HUES6 (cell line): Measurements from ENCODE around the gene FBXL22.

Experiments
- H3K27ac ChIP-seq: 2 replicates; pipeline ENCODE4 v1.7.0; 2013; ENCODE audit warnings: low read depth, mild to moderate bottlenecking, low read length, inconsistent platforms
- H3K27me3 ChIP-seq: 2 replicates; pipeline ENCODE4 v1.6.1; 2013; ENCODE audit warnings: low read length; ENCODE audit not compliant: control insufficient read depth, insufficient read depth
- H3K36me3 ChIP-seq: 2 replicates; pipeline ENCODE4 v1.6.1; 2013; ENCODE audit warnings: low read length; ENCODE audit not compliant: control insufficient read depth, insufficient read depth
- H3K4me1 ChIP-seq: 2 replicates; pipeline ENCODE4 v1.6.1; 2013; ENCODE audit warnings: low read length; ENCODE audit not compliant: control insufficient read depth, insufficient read depth
- H3K4me3 ChIP-seq: 2 replicates; pipeline ENCODE4 v1.5.1; 2013; ENCODE audit warnings: low read depth, low read length
- H3K9ac ChIP-seq: one replicate; pipeline ENCODE4 v1.6.1; 2013; ENCODE audit warnings: mild to moderate bottlenecking, low read length
- H3K9me3 ChIP-seq: 2 replicates; pipeline ENCODE4 v1.6.1; 2013; ENCODE audit warnings: low read depth, low read length; ENCODE audit not compliant: control insufficient read depth, insufficient read depth

FBXL22 gene

GRCh38 chr15:63593705-63594671 is 3.2 kb upstream of the FBXL22 start:
- H3K4me3 ChIP-seq: no peak overlapping the region
- H3K27ac ChIP-seq: no peak overlapping the region
- peaks cover 15% of the 10 kb centered on the region for H3K4me1 ChIP-seq
- H3K9me3 ChIP-seq: no peaks in the 10 kb centered on the region
- H3K9ac ChIP-seq: no peak overlapping the region
- peaks cover 19% of the 10 kb centered on the region; the same call in 1 of the 2 replicates for H3K36me3 ChIP-seq
- no peaks in the 10 kb centered on the region for H3K27me3 ChIP-seq

GRCh38 chr15:63595065-63595464 is 2.1 kb upstream of the FBXL22 start:
- no peak overlapping the region for H3K4me3 ChIP-seq
- H3K27ac ChIP-seq: no peak overlapping the region
- H3K4me1 ChIP-seq: peaks cover 23% of the 10 kb centered on the region
- H3K36me3 ChIP-seq: peaks cover 16% of the 10 kb centered on the region; the same call in 1 of the 2 replicates
- H3K27me3 ChIP-seq: peaks cover 4% of the 10 kb centered on the region; the same call in 1 of the 2 replicates
- no peaks in the 10 kb centered on the region for H3K9me3 ChIP-seq
- H3K9ac ChIP-seq: no peak overlapping the region

GRCh38 chr15:63595688-63596087 is 1.5 kb upstream of the FBXL22 start:
- H3K4me1 ChIP-seq: peaks cover 24% of the 10 kb centered on the region
- no peak overlapping the region for H3K9ac ChIP-seq

GRCh38 chr15:63596676-63597037 is 530 bp upstream of the FBXL22 start:
- no peak overlapping the region for H3K27ac ChIP-seq
- no peak overlapping the region for H3K9ac ChIP-seq
- peaks cover under 1% of the 10 kb centered on the region; the same call in 1 of the 2 replicates for H3K36me3 ChIP-seq
- H3K4me1 ChIP-seq: peaks cover 26% of the 10 kb centered on the region
- H3K27me3 ChIP-seq: peaks cover 17% of the 10 kb centered on the region
- no peaks in the 10 kb centered on the region for H3K9me3 ChIP-seq
- no peak overlapping the region for H3K4me3 ChIP-seq

More at GRCh38 chr15:63595688-63596087, 1.5 kb upstream of the FBXL22 start:
- Histone ChIP-seq H3K9me3 (no peaks in the 10 kb centered on the region), H3K27ac (no peak overlapping the region), H3K27me3 (peaks cover 9% of the 10 kb centered on the region; the same call in 1 of the 2 replicates), H3K36me3 (peaks cover 10% of the 10 kb centered on the region; the same call in 1 of the 2 replicates), H3K4me3 (no peak overlapping the region)

GRCh38 chr15:63597821-63598220 is 634 bp downstream of the FBXL22 start:
- H3K9ac ChIP-seq: no peak overlapping the region
- H3K4me1 ChIP-seq: peaks cover 27% of the 10 kb centered on the region
- no peaks in the 10 kb centered on the region for H3K9me3 ChIP-seq
- H3K27ac ChIP-seq: no peak overlapping the region
- H3K27me3 ChIP-seq: peaks cover 28% of the 10 kb centered on the region
- no peaks in the 10 kb centered on the region for H3K36me3 ChIP-seq
- no peak overlapping the region for H3K4me3 ChIP-seq

- Histone ChIP-seq H3K27ac (no peak overlapping the region), H3K9ac (no peak overlapping the region), H3K27me3 (peaks cover 30% of the 10 kb centered on the region), H3K36me3 (no peaks in the 10 kb centered on the region), H3K4me3 (no peak overlapping the region), H3K4me1 (peaks cover 27% of the 10 kb centered on the region), H3K9me3 (no peaks in the 10 kb centered on the region)
These were observed 1.6 kb downstream of the FBXL22 start for GRCh38 chr15:63598473-63599400.

- Histone ChIP-seq H3K9ac (peak overlapping the region; percentile 72), H3K27me3 (peaks cover 30% of the 10 kb centered on the region), H3K36me3 (no peaks in the 10 kb centered on the region), H3K27ac (no peak overlapping the region), H3K4me3 (peak overlapping the region; percentile 73), H3K9me3 (no peaks in the 10 kb centered on the region), H3K4me1 (peaks cover 27% of the 10 kb centered on the region)
These were observed 2.3 kb downstream of the FBXL22 start for GRCh38 chr15:63599401-63600000.

- Histone ChIP-seq H3K27ac (no peak overlapping the region), H3K9me3 (no peaks in the 10 kb centered on the region), H3K27me3 (peaks cover 30% of the 10 kb centered on the region), H3K4me1 (peaks cover 21% of the 10 kb centered on the region), H3K4me3 (peak overlapping the region; percentile 73), H3K9ac (peak overlapping the region; percentile 72), H3K36me3 (no peaks in the 10 kb centered on the region)
These were observed 2.9 kb downstream of the FBXL22 start for GRCh38 chr15:63600001-63600615.

GRCh38 chr15:63600616-63601025 is 3.4 kb downstream of the FBXL22 start:
- H3K9ac ChIP-seq: peak overlapping the region; percentile 72
- no peak overlapping the region for H3K27ac ChIP-seq
- H3K27me3 ChIP-seq: peaks cover 30% of the 10 kb centered on the region
- H3K4me3 ChIP-seq: peak overlapping the region; percentile 73
- H3K9me3 ChIP-seq: no peaks in the 10 kb centered on the region
- peaks cover 18% of the 10 kb centered on the region for H3K4me1 ChIP-seq
- H3K36me3 ChIP-seq: no peaks in the 10 kb centered on the region

GRCh38 chr15:63601026-63601703 is 4.0 kb downstream of the FBXL22 start:
- H3K9ac ChIP-seq: peak overlapping the region; percentile 62
- H3K27me3 ChIP-seq: peaks cover 30% of the 10 kb centered on the region
- peaks cover 18% of the 10 kb centered on the region for H3K4me1 ChIP-seq
- no peaks in the 10 kb centered on the region for H3K9me3 ChIP-seq
- no peak overlapping the region for H3K27ac ChIP-seq
- peak overlapping the region; percentile 73 for H3K4me3 ChIP-seq
- H3K36me3 ChIP-seq: no peaks in the 10 kb centered on the region
